HG02588 (cell line): ENCODE results near the gene RPS28.

Source experiments
- ATAC-seq: cut with Tn5 transposase; IDR thresholded peaks from one replicate; pipeline ENCODE4 v1.9.1; 2021; ENCODE audit warnings: mild to moderate bottlenecking, moderate library complexity; ENCODE audit not compliant: unreplicated experiment

RPS28 gene

GRCh38 chr19:8319807-8320520 lies 1.3 kb upstream of the RPS28 start:
- ATAC-seq: no peak

GRCh38 chr19:8320564-8321066 lies 681 bp upstream of the RPS28 start:
- no peak for ATAC-seq

- no peak for ATAC-seq
Measured at GRCh38 chr19:8321986-8322637, 816 bp downstream of the RPS28 start.

GRCh38 chr19:8322638-8322997 lies 1.3 kb downstream of the RPS28 start:
- ATAC-seq: no peak

- no peak for ATAC-seq
Measured at GRCh38 chr19:8323781-8324185, 2.5 kb downstream of the RPS28 start.

GRCh38 chr19:8324186-8325050 lies 3.1 kb downstream of the RPS28 start:
- no peak for ATAC-seq

GRCh38 chr19:8325454-8325853 lies 4.2 kb downstream of the RPS28 start:
- ATAC-seq: no peak

- ATAC-seq: no peak
Measured at GRCh38 chr19:8329996-8330395, 8.7 kb downstream of the RPS28 start.

- ATAC-seq: no peak
Measured at GRCh38 chr19:8331263-8331845, 10.1 kb downstream of the RPS28 start.

GRCh38 chr19:8332976-8333766 lies 11.9 kb downstream of the RPS28 start:
- no peak for ATAC-seq

- no peak for ATAC-seq
Measured at GRCh38 chr19:8333767-8334457, 12.6 kb downstream of the RPS28 start.

- ATAC-seq: no peak
Measured at GRCh38 chr19:8334458-8335342, 13.4 kb downstream of the RPS28 start.

GRCh38 chr19:8335343-8336071 lies 14.2 kb downstream of the RPS28 start:
- no peak for ATAC-seq

GRCh38 chr19:8336072-8336569 lies 14.8 kb downstream of the RPS28 start:
- no peak for ATAC-seq

- no peak for ATAC-seq
Measured at GRCh38 chr19:8336660-8337059, 15.4 kb downstream of the RPS28 start.

- no peak for ATAC-seq
Measured at GRCh38 chr19:8337728-8338127, 16.4 kb downstream of the RPS28 start.

GRCh38 chr19:8338835-8339234 lies 17.5 kb downstream of the RPS28 start:
- no peak for ATAC-seq
